SH-SY5Y (cell line): ENCODE measurements around the gene KRTAP10-5.

Experiments
- GATA2 ChIP-seq: IDR thresholded peaks from 2 replicates; pipeline ENCODE4 v1.6.1; 2011; ENCODE audit warnings: mild to moderate bottlenecking, low read depth, low read length
- GATA3 ChIP-seq: IDR thresholded peaks from 2 replicates; pipeline ENCODE4 v1.6.1; 2011; ENCODE audit warnings: low read depth, mild to moderate bottlenecking, low read length, moderate library complexity

DNA sequence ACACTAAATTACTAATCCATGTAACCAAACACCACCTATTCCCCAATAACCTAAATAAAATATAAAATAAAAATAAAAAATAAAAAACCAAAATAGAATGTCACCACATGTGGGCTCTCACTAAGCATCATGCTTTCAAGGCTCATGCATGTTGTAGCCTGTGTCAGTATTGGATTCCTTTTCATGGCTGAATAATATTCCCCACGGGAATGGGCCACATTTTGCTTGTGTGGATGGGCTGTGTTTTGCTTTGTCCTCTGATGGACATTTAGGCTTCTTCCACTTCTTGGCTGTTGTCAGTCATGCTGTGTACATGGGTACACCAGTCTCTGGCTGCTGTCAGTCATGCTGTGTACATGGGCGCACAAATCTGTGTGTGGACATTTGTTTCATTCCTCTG is 8.7 kb upstream of the KRTAP10-5 start:
- TF ChIP-seq GATA2 = no peak
- no peak for TF ChIP-seq GATA3
